Measurements from ENCODE around the gene LRATD1. TPM values are rescaled to one million over a fixed set of nuclear protein-coding genes. Genes with fewer than 3 reads are reported as not detected.
"Not testable (repeated sequence)": the region's sequence is repeated elsewhere in the genome, so short reads cannot be mapped to it uniquely, and the experiment has no call there.

Gene LRATD1
- total RNA-seq, 3 donors from 2014 or later = 59.5 to 157 (median 139) TPM

DNA sequence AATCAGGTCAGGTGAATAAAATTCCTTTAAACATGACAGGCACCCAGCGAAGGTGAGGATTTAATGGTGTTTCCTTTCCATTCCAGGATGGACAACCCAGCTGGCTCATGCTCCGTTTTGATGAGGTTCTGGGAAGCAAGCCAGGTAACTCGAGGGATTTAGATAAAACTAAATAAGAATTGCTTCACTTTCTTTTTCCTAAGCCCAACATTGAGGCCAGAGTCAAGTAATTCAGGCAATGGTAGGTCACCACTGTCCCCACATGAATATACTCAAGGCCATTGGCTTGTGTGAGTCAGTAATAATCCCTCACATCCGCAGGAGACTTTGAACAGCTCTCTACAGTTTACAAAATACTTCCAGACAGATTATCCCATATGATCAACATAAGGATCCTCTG, 16.2 kb upstream of the LRATD1 start:
- Histone ChIP-seq H3K4me1 (ENCODE audit: low read depth) (no peaks in the 10 kb centered on the region), H3K9me3 (no peaks in the 10 kb centered on the region), H3K4me3 (no peak overlapping the region), H3K36me3 (ENCODE audit: low read depth) (no peaks in the 10 kb centered on the region)
- intact Hi-C loops (cut with DNase I, micrococcal nuclease) = no loop called here
- peak; percentile 80 for ATAC-seq
- peak in 1 of 3 donors; percentile 27 for DNase-seq
- TF ChIP-seq, protein P1, sequence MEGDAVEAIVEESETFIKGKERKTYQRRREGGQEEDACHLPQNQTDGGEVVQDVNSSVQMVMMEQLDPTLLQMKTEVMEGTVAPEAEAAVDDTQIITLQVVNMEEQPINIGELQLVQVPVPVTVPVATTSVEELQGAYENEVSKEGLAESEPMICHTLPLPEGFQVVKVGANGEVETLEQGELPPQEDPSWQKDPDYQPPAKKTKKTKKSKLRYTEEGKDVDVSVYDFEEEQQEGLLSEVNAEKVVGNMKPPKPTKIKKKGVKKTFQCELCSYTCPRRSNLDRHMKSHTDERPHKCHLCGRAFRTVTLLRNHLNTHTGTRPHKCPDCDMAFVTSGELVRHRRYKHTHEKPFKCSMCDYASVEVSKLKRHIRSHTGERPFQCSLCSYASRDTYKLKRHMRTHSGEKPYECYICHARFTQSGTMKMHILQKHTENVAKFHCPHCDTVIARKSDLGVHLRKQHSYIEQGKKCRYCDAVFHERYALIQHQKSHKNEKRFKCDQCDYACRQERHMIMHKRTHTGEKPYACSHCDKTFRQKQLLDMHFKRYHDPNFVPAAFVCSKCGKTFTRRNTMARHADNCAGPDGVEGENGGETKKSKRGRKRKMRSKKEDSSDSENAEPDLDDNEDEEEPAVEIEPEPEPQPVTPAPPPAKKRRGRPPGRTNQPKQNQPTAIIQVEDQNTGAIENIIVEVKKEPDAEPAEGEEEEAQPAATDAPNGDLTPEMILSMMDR (IDR thresholded peaks at IDR 0.05) = no peak

DNA sequence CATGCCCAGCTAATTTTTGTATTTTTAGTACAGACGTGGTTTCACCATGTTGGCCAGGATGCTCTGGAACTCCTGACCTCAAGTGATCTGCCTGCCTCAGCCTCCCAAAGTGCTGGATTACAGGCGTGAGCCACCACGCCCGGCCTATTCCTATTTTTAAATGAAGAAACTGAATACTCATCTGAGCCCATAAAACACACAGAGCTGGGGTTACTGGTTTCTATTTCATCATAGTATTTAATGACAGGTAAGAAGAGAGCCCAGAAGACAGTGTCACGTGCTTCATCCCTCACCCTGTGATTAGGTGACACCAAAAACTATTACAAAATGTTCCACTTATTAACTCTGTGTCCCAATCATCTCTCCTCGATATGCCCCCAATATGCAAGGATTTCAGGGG, 15.6 kb upstream of the LRATD1 start:
- Histone ChIP-seq H3K4me3 (no peak overlapping the region), H3K9me3 (no peaks in the 10 kb centered on the region), H3K4me1 (ENCODE audit: low read depth) (no peaks in the 10 kb centered on the region), H3K36me3 (ENCODE audit: low read depth) (no peaks in the 10 kb centered on the region)
- ATAC-seq (no peak), DNase-seq (no peak)
- TF ChIP-seq, protein P1 (IDR thresholded peaks at IDR 0.05) = no peak
- intact Hi-C loops (cut with DNase I, micrococcal nuclease) = no loop called here

DNA sequence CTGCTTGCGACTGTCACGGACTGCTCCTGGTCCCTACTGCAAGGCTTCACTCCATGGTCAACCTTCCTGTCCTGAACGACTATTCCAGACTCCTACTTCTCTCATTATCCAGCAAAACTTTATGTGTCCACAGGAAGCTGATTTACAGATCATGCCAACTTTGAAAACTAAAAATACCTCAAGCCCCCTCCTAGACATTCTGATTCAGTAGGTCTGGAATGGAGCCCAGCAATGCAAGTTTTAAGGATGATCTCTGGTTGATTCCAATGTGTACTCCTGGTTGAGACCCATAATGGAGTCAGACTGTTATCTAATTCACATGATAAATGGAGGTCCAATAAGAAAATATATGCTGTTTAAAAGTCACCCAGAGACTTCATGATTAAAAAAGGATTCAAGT, 13.1 kb upstream of the LRATD1 start:
- H3K36me3 ChIP-seq (ENCODE audit: low read depth) = no peaks in the 10 kb centered on the region
- ATAC-seq (no peak), DNase-seq (no peak)
- H3K4me3 ChIP-seq = no peak overlapping the region
- H3K9me3 ChIP-seq = no peaks in the 10 kb centered on the region
- TF ChIP-seq, protein P1 (IDR thresholded peaks at IDR 0.05) = no peak
- intact Hi-C loops (cut with DNase I, micrococcal nuclease) = no loop called here
- H3K4me1 ChIP-seq (ENCODE audit: low read depth) = peaks cover 8% of the 10 kb centered on the region

DNA sequence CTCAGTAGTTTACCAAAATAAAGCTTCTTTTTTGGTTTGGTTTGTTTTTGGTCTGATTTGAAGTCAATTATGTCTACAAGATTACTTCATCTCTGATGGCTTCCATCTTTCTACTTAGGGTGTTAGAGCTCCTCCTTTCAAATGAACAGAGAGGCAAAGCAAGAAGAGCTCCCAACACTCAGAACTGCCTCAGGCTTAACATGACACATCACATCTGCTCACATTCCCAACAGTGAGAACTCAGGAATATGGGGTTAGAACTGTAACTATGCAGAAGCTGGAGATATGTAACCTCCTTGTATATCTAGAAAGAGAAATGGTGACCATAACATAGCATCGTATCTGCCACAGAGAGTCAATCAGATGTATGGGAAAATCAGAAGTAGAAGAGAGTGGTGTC, 11.4 kb upstream of the LRATD1 start:
- TF ChIP-seq, protein P1 (IDR thresholded peaks at IDR 0.05) = no peak
- intact Hi-C loops (cut with DNase I, micrococcal nuclease) = no loop called here
- DNase-seq (no peak), ATAC-seq (no peak)
- Histone ChIP-seq H3K4me3 (no peak overlapping the region), H3K36me3 (ENCODE audit: low read depth) (no peaks in the 10 kb centered on the region), H3K9me3 (no peaks in the 10 kb centered on the region), H3K4me1 (ENCODE audit: low read depth) (peaks cover 9% of the 10 kb centered on the region)

DNA sequence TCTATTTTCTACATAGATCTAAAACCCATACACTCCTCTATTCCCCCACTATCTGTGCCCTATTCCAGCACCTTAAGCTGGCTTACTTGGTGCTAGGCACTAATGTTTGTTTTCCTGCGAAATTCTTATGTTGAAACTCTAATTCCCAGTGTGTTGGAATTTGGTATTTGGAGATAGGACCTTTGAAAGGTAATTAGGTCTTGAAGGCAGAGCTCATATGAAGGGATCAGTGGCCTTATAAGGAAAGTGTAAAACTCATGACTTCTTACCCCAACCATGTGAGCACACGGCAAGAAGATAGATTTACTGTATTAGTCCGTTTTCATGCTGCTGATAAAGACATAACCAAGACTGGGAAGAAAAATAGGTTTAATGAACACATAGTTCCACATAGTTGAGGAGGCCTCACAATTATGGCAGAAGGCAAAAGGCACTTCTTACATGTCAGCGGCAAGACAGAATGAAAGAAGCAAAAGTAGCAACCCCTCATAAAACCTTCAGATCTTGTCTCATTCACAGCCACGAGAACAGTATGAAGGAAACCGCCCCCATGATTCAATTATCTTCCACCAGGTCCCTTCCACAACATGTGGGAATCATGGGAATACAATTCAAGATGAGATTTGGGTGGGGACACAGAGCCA, 10.5 kb upstream of the LRATD1 start:
- DNase-seq (no peak), ATAC-seq (no peak)
- no peaks in the 10 kb centered on the region for H3K36me3 ChIP-seq (ENCODE audit: low read depth)
- intact Hi-C loops (cut with DNase I, micrococcal nuclease) = no loop called here
- no peak overlapping the region for H3K4me3 ChIP-seq
- H3K9me3 ChIP-seq = no peaks in the 10 kb centered on the region
- H3K4me1 ChIP-seq (ENCODE audit: low read depth) = peaks cover 9% of the 10 kb centered on the region
- TF ChIP-seq, protein P1 (IDR thresholded peaks at IDR 0.05) = no peak

DNA sequence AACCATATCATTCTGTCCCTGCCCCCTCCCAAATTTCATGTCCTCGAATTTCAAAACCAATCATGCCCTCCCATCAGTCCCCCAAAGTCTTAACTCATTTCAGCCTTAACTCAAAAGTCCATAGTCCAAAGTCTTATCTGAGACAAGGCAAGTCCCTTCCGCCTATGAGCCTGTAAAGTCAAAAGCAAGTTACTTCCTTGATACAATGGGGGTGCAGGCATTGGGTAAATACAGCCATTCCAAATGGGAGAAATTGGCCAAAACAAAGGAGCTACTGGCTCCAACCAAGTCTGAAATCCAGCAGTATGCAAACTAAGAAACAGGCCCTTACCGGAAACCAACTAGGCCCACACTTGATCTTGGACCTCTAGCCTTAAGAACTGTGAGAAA, 10.0 kb upstream of the LRATD1 start:
- H3K9me3 ChIP-seq; H3K4me3 ChIP-seq; H3K36me3 ChIP-seq (ENCODE audit: low read depth); intact Hi-C loops (cut with DNase I, micrococcal nuclease); H3K4me1 ChIP-seq (ENCODE audit: low read depth); DNase-seq: not testable (repeated sequence)
- peak; percentile 61 for ATAC-seq
